ENCODE results near the gene HOXA9. TPM values are rescaled to one million over a fixed set of nuclear protein-coding genes. Genes with fewer than 3 reads are reported as not detected.

The HOXA9 gene
- total RNA-seq, 2 donors from 2014 or later = 14.7 to 57.0 TPM

- H3K36me3 ChIP-seq = no peaks in the 10 kb centered on the region
Measured at GRCh38 chr7:27148756-27149641, 16.3 kb downstream of the HOXA9 start.

GRCh38 chr7:27148031-27148755 is 17.1 kb downstream of the HOXA9 start:
- no peak for DNase-seq (ENCODE audit: low spot score)
- H3K36me3 ChIP-seq = no peaks in the 10 kb centered on the region
- intact Hi-C loops (cut with DNase I) = no loop called here
- 28% methylated on average over 28 of the region's 28 CpGs for WGBS
- peak overlapping the region; percentile 85 to 87 for H3K27ac ChIP-seq
- H3K4me3 ChIP-seq = peak overlapping the region; percentile 35 to 38
- no peaks in the 10 kb centered on the region for H3K27me3 ChIP-seq (replicated peaks; ENCODE audit: insufficient read depth)
- TF ChIP-seq POLR2AphosphoS5 (IDR thresholded peaks at IDR 0.05) = peak; percentile 0
- TF ChIP-seq POLR2A (IDR thresholded peaks at IDR 0.05) = no peak
- TF ChIP-seq CTCF (IDR thresholded peaks at IDR 0.05) = no peak
- H3K4me1 ChIP-seq (replicated peaks) = peaks cover 4% of the 10 kb centered on the region
- H3K9me3 ChIP-seq = no peaks in the 10 kb centered on the region

More at GRCh38 chr7:27148756-27149641, 16.3 kb downstream of the HOXA9 start:
- Histone ChIP-seq H3K27me3 (replicated peaks; ENCODE audit: insufficient read depth) (no peaks in the 10 kb centered on the region), H3K9me3 (no peaks in the 10 kb centered on the region), H3K4me1 (replicated peaks) (peaks cover 4% of the 10 kb centered on the region), H3K4me3 (peak overlapping the region; percentile 35 to 39), H3K27ac (peak overlapping the region; percentile 85 to 87)
- intact Hi-C loops (cut with DNase I) = no loop called here
- DNase-seq (ENCODE audit: low spot score) = no peak
- 26% methylated on average over 30 of the region's 30 CpGs for WGBS
- TF ChIP-seq POLR2AphosphoS5 (IDR thresholded peaks at IDR 0.05) (peak; percentile 72), POLR2A (IDR thresholded peaks at IDR 0.05) (no peak), CTCF (IDR thresholded peaks at IDR 0.05) (no peak)

GRCh38 chr7:27147199-27148030 is 17.9 kb downstream of the HOXA9 start, which contains the start of gene HOXA6:
TSS of gene HOXA6 (minus strand) at chr7:27147774. CDS start at chr7:27147749, 25 bp downstream.
- H3K4me3 ChIP-seq = peak within 1 kb of the TSS; percentile 35 to 38
- peak; percentile 77 for DNase-seq (ENCODE audit: low spot score)
- peak within 1 kb of the TSS; percentile 85 to 87 for H3K27ac ChIP-seq
- H3K4me1 ChIP-seq (replicated peaks) = peaks cover 4% of the 10 kb centered on the region
- no peaks in the 10 kb centered on the region for H3K9me3 ChIP-seq
- intact Hi-C loops (cut with DNase I) = no loop called here
- no peak for TF ChIP-seq POLR2A (IDR thresholded peaks at IDR 0.05)
- TF ChIP-seq CTCF (IDR thresholded peaks at IDR 0.05) = no peak
- no peak for TF ChIP-seq POLR2AphosphoS5 (IDR thresholded peaks at IDR 0.05)
- H3K36me3 ChIP-seq = no peaks in the 10 kb centered on the region
- 48% methylated on average over 55 of the region's 63 CpGs for WGBS
- H3K27me3 ChIP-seq (replicated peaks; ENCODE audit: insufficient read depth) = no peaks in the 10 kb centered on the region

GRCh38 chr7:27146491-27147198 is 18.7 kb downstream of the HOXA9 start:
- TF ChIP-seq CTCF (IDR thresholded peaks at IDR 0.05) = no peak
- no peak for TF ChIP-seq POLR2A (IDR thresholded peaks at IDR 0.05)
- no peak for TF ChIP-seq POLR2AphosphoS5 (IDR thresholded peaks at IDR 0.05)
- intact Hi-C loops (cut with DNase I) = no loop called here
- WGBS = 78% methylated on average over 5 of the region's 5 CpGs
- DNase-seq (ENCODE audit: low spot score) = no peak
- peaks cover 4% of the 10 kb centered on the region for H3K4me1 ChIP-seq (replicated peaks)
- no peaks in the 10 kb centered on the region for H3K36me3 ChIP-seq
- no peaks in the 10 kb centered on the region for H3K9me3 ChIP-seq
- peak overlapping the region; percentile 85 to 87 for H3K27ac ChIP-seq
- peak overlapping the region in 1 of 2 donors; percentile 38 for H3K4me3 ChIP-seq
- no peaks in the 10 kb centered on the region for H3K27me3 ChIP-seq (replicated peaks; ENCODE audit: insufficient read depth)
